Immature natural killer cell (primary cell): ENCODE measurements around the gene PNMA8A. TPM values are rescaled to one million over a fixed set of nuclear protein-coding genes. Genes with fewer than 3 reads are reported as not detected.
"Not testable (repeated sequence)": the region's sequence is repeated elsewhere in the genome, so short reads cannot be mapped to it uniquely, and the experiment has no call there.

Source experiments
- DNase-seq, 3 donors: peaks; one replicate each; pipeline ENCODE4 v3.0.0; 2022; ENCODE audit warnings: mixed read lengths in 1 of 3
- H3K27ac Mint-ChIP-seq, 6 donors: one replicate each; pipeline ENCODE4 v1.8.0; 2020; ENCODE audit warnings: mixed read lengths in 6 of 6, mild to moderate bottlenecking in 5 of 6, inconsistent platforms in 4 of 6, moderate library complexity in 3 of 6
- H3K27me3 Mint-ChIP-seq, 3 donors: one replicate each; pipeline ENCODE4 v1.8.0; 2020 to 2021; ENCODE audit warnings: low read depth in 3 of 3, mild to moderate bottlenecking in 3 of 3, mixed read lengths in 3 of 3, moderate library complexity in 3 of 3, inconsistent platforms in 1 of 3
- H3K36me3 Mint-ChIP-seq, 3 donors: one replicate each; pipeline ENCODE4 v1.8.0; 2020; ENCODE audit warnings: mixed read lengths in 3 of 3, inconsistent platforms in 2 of 3, mild to moderate bottlenecking in 2 of 3
- H3K4me1 Mint-ChIP-seq, 2 donors: one replicate each; pipeline ENCODE4 v1.8.0; 2020; ENCODE audit warnings: inconsistent platforms in 2 of 2, mild to moderate bottlenecking in 2 of 2, mixed read lengths in 2 of 2, moderate library complexity in 1 of 2
- H3K4me3 Mint-ChIP-seq, 5 donors: one replicate each; pipeline ENCODE4 v1.8.0; 2020; ENCODE audit warnings: mild to moderate bottlenecking in 5 of 5, mixed read lengths in 5 of 5, inconsistent platforms in 3 of 5, moderate library complexity in 3 of 5
- H3K9me3 Mint-ChIP-seq, 6 donors: one replicate each; pipeline ENCODE4 v1.8.0; 2020; ENCODE audit warnings: mild to moderate bottlenecking in 6 of 6, mixed read lengths in 6 of 6, inconsistent platforms in 4 of 6, moderate library complexity in 3 of 6
- polyA plus RNA-seq, 3 donors: library from polyadenylated mRNA; unstranded; fragments of 300-500 nt; fragmentation: Illumina TruSeq; gene quantifications; one replicate each; pipeline ENCODE4 v1.2.3, GENCODE V29; 2021

Gene PNMA8A
- polyA plus RNA-seq, 3 donors from 2014 or later: not detected

DNA sequence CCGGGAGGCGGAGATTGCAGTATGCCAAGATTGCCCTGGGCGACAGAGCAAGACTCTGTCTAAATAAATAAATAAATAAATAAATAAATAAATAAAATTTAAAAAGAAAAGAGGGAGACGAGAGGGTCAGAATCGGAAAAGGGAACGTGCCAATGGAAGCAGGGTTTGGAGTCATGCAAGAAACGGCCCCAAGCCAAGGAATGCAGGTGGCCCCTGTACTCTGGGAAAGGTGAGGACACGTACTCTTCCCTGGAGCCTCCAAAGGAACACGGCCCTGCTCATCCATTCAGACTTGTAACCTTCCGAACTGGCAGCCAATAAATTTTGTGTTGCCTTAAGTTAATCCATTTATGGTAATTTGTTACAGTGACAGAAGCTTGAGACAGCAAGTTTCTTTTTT lies 22.8 kb downstream of the PNMA8A start:
- DNase-seq: no peak
- Mint-ChIP-seq H3K27ac (no peak overlapping the region), H3K4me1 (no peaks in the 10 kb centered on the region), H3K4me3 (no peak overlapping the region), H3K27me3 (peaks cover 4 to 18% (median 8%) of the 10 kb centered on the region in 3 donors), H3K9me3 (peaks cover 0 to 9% (median 6%) of the 10 kb centered on the region in 6 donors), H3K36me3 (peaks cover 0 to 7% (median 0%) of the 10 kb centered on the region in 3 donors)

GRCh38 chr19:46447824-46448223 lies 23.5 kb downstream of the PNMA8A start:
- peaks cover 0 to 7% (median 0%) of the 10 kb centered on the region in 3 donors for H3K36me3 Mint-ChIP-seq
- H3K27ac Mint-ChIP-seq: no peak overlapping the region
- no peaks in the 10 kb centered on the region for H3K4me1 Mint-ChIP-seq
- H3K4me3 Mint-ChIP-seq: no peak overlapping the region
- peaks cover 0 to 9% (median 6%) of the 10 kb centered on the region in 6 donors for H3K9me3 Mint-ChIP-seq
- peaks cover 4 to 18% (median 5%) of the 10 kb centered on the region in 3 donors for H3K27me3 Mint-ChIP-seq
- no peak for DNase-seq

DNA sequence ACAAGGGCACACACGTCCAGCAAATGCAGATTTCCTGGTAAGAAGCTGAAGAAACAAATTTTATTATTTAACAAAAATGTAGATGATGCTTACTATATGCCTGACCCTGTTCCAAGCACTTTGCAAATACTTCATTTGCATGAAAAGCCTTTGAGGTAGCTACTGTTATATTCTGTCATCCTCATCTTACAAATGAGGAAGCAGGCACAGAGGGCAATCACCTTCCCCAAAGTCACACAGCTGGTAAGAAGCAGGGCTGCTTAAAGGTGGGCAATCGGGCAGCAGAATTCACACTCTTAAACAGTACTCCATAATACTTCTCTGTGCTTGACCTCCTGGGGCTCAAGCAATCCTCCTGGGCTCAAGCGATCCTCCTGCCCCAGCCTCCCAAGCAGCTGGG lies 24.4 kb downstream of the PNMA8A start:
- peaks cover 4 to 18% (median 5%) of the 10 kb centered on the region in 3 donors for H3K27me3 Mint-ChIP-seq
- H3K4me3 Mint-ChIP-seq: no peak overlapping the region
- no peaks in the 10 kb centered on the region for H3K4me1 Mint-ChIP-seq
- no peak for DNase-seq
- no peak overlapping the region for H3K27ac Mint-ChIP-seq
- H3K9me3 Mint-ChIP-seq: peaks cover 0 to 9% (median 6%) of the 10 kb centered on the region in 6 donors
- H3K36me3 Mint-ChIP-seq: peaks cover 0 to 7% (median 0%) of the 10 kb centered on the region in 3 donors

- peaks cover 0 to 7% (median 0%) of the 10 kb centered on the region in 3 donors for H3K36me3 Mint-ChIP-seq
Observed at GRCh38 chr19:46446021-46446420, 25.3 kb downstream of the PNMA8A start.

GRCh38 chr19:46442808-46443450 lies 28.4 kb downstream of the PNMA8A start:
- no peaks in the 10 kb centered on the region for H3K9me3 Mint-ChIP-seq
- no peak overlapping the region for H3K4me3 Mint-ChIP-seq
- H3K27me3 Mint-ChIP-seq: peaks cover 2 to 6% (median 4%) of the 10 kb centered on the region in 3 donors
- H3K36me3 Mint-ChIP-seq: no peaks in the 10 kb centered on the region
- H3K27ac Mint-ChIP-seq: no peak overlapping the region
- no peaks in the 10 kb centered on the region for H3K4me1 Mint-ChIP-seq
- no peak for DNase-seq

More at GRCh38 chr19:46446021-46446420, 25.3 kb downstream of the PNMA8A start:
- H3K27me3 Mint-ChIP-seq: peaks cover 4 to 18% (median 5%) of the 10 kb centered on the region in 3 donors
- DNase-seq: no peak
- no peak overlapping the region for H3K27ac Mint-ChIP-seq
- no peak overlapping the region for H3K4me3 Mint-ChIP-seq
- H3K9me3 Mint-ChIP-seq: peaks cover 0 to 9% (median 6%) of the 10 kb centered on the region in 6 donors
- H3K4me1 Mint-ChIP-seq: no peaks in the 10 kb centered on the region

- no peaks in the 10 kb centered on the region for H3K36me3 Mint-ChIP-seq
- H3K27ac Mint-ChIP-seq: no peak overlapping the region
- H3K9me3 Mint-ChIP-seq: no peaks in the 10 kb centered on the region
- H3K4me1 Mint-ChIP-seq: no peaks in the 10 kb centered on the region
- DNase-seq: no peak
- peaks cover 3 to 5% (median 4%) of the 10 kb centered on the region in 3 donors for H3K27me3 Mint-ChIP-seq
- no peak overlapping the region for H3K4me3 Mint-ChIP-seq
Observed at GRCh38 chr19:46441866-46442265, 29.5 kb downstream of the PNMA8A start.

DNA sequence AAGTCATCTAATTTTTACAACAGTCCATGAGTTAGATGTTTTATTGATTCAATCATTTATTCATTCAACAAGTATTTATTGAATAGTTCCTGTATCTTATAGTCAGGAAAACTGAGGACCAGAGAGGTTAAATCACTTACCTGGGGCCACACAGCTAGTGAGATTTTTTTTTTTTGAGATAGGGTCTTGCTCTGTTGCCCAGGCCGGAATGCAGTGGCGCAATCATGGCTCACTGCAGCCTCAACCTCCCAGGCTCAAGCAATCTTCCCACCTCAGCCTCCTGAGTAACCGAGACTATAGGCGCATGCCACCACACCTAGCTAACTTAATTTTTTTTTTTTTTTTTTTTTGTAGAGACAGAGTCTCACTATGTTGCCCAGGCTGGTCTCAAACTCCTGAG lies 35.7 kb downstream of the PNMA8A start:
- not testable (repeated sequence) for H3K36me3 Mint-ChIP-seq, H3K9me3 Mint-ChIP-seq, H3K27ac Mint-ChIP-seq, DNase-seq, H3K4me1 Mint-ChIP-seq, H3K4me3 Mint-ChIP-seq
- peaks cover 6 to 14% (median 7%) of the 10 kb centered on the region in 3 donors for H3K27me3 Mint-ChIP-seq

DNA sequence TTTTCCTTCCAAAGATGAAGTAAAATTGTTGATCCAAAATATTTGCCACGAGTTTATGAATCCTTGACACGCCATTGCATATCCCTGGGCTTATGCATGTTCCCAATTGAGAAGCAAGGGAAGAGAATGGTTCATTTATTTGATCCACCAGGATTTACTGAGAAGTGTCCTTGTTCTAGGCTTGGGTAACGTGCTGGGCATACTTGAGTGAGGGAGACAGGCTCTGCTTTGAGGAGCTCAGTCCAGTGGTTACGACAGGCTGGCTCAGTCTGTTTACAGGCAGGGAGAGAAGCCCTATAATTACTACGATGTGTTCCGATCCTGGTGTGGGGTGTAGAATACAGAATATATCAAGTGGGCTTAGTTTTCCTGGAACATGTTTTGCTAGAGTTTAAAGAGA lies 36.4 kb downstream of the PNMA8A start:
- Mint-ChIP-seq H3K36me3 (no peaks in the 10 kb centered on the region), H3K27ac (no peak overlapping the region)
- DNase-seq: no peak

GRCh38 chr19:46433470-46433869 lies 37.9 kb downstream of the PNMA8A start:
- H3K9me3 Mint-ChIP-seq, H3K36me3 Mint-ChIP-seq, H3K27ac Mint-ChIP-seq, DNase-seq, H3K4me3 Mint-ChIP-seq: not testable (repeated sequence)
- Mint-ChIP-seq H3K27me3 (peaks cover 14 to 27% (median 15%) of the 10 kb centered on the region in 3 donors), H3K4me1 (peaks cover 8 to 16% of the 10 kb centered on the region in 2 donors)

More for the DNA sequence above, 36.4 kb downstream of the PNMA8A start:
- H3K4me3 Mint-ChIP-seq: no peak overlapping the region
- peaks cover 0 to 1% of the 10 kb centered on the region in 2 donors for H3K4me1 Mint-ChIP-seq
- H3K9me3 Mint-ChIP-seq: no peaks in the 10 kb centered on the region
- H3K27me3 Mint-ChIP-seq: peaks cover 6 to 16% (median 9%) of the 10 kb centered on the region in 3 donors

- H3K27ac Mint-ChIP-seq: no peak overlapping the region
- no peak for DNase-seq
Observed at GRCh38 chr19:46431824-46432223, 39.5 kb downstream of the PNMA8A start.

GRCh38 chr19:46429999-46430398 lies 41.4 kb downstream of the PNMA8A start:
- no peaks in the 10 kb centered on the region for H3K9me3 Mint-ChIP-seq
- peak overlapping the region in 2 of 5 donors; percentile 22 to 43 for H3K4me3 Mint-ChIP-seq
- H3K27ac Mint-ChIP-seq: peak overlapping the region in 4 of 6 donors; percentile 3 to 94 (median 77)
- DNase-seq: no peak
- peaks cover 0 to 4% (median 0%) of the 10 kb centered on the region in 3 donors for H3K36me3 Mint-ChIP-seq
- peaks cover 26 to 44% (median 28%) of the 10 kb centered on the region in 3 donors for H3K27me3 Mint-ChIP-seq
- H3K4me1 Mint-ChIP-seq: peaks cover 25 to 31% of the 10 kb centered on the region in 2 donors

More at GRCh38 chr19:46431824-46432223, 39.5 kb downstream of the PNMA8A start:
- H3K27me3 Mint-ChIP-seq: peaks cover 15 to 37% (median 22%) of the 10 kb centered on the region in 3 donors
- peaks cover 18 to 27% of the 10 kb centered on the region in 2 donors for H3K4me1 Mint-ChIP-seq
- no peaks in the 10 kb centered on the region for H3K9me3 Mint-ChIP-seq
- no peak overlapping the region for H3K4me3 Mint-ChIP-seq
- H3K36me3 Mint-ChIP-seq: peaks cover 0 to 2% (median 0%) of the 10 kb centered on the region in 3 donors

- Mint-ChIP-seq H3K36me3 (peaks cover 0 to 4% (median 0%) of the 10 kb centered on the region in 3 donors), H3K27ac (peak within 1 kb of the TSS; percentile 29 to 94 (median 84)), H3K9me3 (no peaks in the 10 kb centered on the region), H3K4me3 (peak within 1 kb of the TSS; percentile 74 to 87 (median 81)), H3K27me3 (peaks cover 24 to 37% (median 30%) of the 10 kb centered on the region in 3 donors), H3K4me1 (peaks cover 25 to 31% of the 10 kb centered on the region in 2 donors)
- peak; percentile 72 to 78 (median 76) for DNase-seq
Observed at GRCh38 chr19:46428239-46429135, 42.9 kb downstream of the PNMA8A start, which contains the start of gene PNMA8C. Gene PNMA8C, minus strand, starts transcription at chr19:46428936. Its CDS starts 577 bp downstream, at chr19:46428359.

DNA sequence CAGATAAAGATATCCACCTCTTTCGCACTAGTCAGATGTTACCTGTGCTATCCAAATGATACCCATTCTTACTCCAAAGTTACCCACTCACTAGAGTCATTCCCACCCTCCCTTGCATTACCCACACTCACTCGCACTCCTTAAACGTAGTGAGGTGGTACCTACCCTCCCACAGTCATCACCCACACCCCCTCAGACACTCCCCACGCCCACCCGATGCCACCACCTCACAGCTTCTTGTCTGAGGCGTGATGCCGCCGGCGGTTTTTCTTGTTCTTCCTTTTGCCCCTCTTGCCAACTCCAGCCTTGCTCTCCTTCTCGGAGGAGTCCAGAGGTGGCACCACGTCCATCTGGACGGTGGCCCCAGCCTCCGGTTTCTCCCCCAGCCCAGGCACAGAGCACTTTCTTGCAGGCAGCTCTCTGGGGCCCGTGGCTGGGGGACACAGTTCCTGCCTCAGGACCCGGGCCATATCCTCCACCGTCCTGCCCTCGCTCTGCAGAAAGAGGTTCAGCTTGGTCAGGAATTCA lies 43.8 kb downstream of the PNMA8A start:
- Mint-ChIP-seq H3K4me3 (peak overlapping the region in 4 of 5 donors; percentile 40 to 58 (median 42)), H3K27me3 (peaks cover 24 to 37% (median 29%) of the 10 kb centered on the region in 3 donors), H3K4me1 (peaks cover 25 to 31% of the 10 kb centered on the region in 2 donors), H3K27ac (peak overlapping the region in 5 of 6 donors; percentile 50 to 84 (median 62)), H3K36me3 (peaks cover 0 to 4% (median 0%) of the 10 kb centered on the region in 3 donors), H3K9me3 (no peaks in the 10 kb centered on the region)
- no peak for DNase-seq
